ENCODE measurements around the gene SF3B5.
"Not testable (repeated sequence)": the region's sequence is repeated elsewhere in the genome, so short reads cannot be mapped to it uniquely, and the experiment has no call there.

The SF3B5 gene

GRCh38 chr6:144047688-144048087 lies 47.7 kb downstream of the SF3B5 start:
- peaks cover 8% of the 10 kb centered on the region for H3K27me3 Mint-ChIP-seq (ENCODE audit: low read depth)
- TF ChIP-seq, protein P1, sequence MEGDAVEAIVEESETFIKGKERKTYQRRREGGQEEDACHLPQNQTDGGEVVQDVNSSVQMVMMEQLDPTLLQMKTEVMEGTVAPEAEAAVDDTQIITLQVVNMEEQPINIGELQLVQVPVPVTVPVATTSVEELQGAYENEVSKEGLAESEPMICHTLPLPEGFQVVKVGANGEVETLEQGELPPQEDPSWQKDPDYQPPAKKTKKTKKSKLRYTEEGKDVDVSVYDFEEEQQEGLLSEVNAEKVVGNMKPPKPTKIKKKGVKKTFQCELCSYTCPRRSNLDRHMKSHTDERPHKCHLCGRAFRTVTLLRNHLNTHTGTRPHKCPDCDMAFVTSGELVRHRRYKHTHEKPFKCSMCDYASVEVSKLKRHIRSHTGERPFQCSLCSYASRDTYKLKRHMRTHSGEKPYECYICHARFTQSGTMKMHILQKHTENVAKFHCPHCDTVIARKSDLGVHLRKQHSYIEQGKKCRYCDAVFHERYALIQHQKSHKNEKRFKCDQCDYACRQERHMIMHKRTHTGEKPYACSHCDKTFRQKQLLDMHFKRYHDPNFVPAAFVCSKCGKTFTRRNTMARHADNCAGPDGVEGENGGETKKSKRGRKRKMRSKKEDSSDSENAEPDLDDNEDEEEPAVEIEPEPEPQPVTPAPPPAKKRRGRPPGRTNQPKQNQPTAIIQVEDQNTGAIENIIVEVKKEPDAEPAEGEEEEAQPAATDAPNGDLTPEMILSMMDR (IDR thresholded peaks at IDR 0.05; ENCODE audit: unreplicated experiment in 3 of 3), result no peak
- H3K4me3 Mint-ChIP-seq, result no peak overlapping the region
- no peak overlapping the region for H3K27ac Mint-ChIP-seq
- peaks cover 31% of the 10 kb centered on the region for H3K9me3 Mint-ChIP-seq
- no peaks in the 10 kb centered on the region for H3K36me3 Mint-ChIP-seq (ENCODE audit: low read depth)
- no peaks in the 10 kb centered on the region for H3K4me1 Mint-ChIP-seq

GRCh38 chr6:144046672-144047071 lies 48.7 kb downstream of the SF3B5 start:
- not testable (repeated sequence) for H3K36me3 Mint-ChIP-seq (ENCODE audit: low read depth); H3K4me1 Mint-ChIP-seq; H3K27ac Mint-ChIP-seq; H3K4me3 Mint-ChIP-seq; H3K27me3 Mint-ChIP-seq (ENCODE audit: low read depth)
- peaks cover 32% of the 10 kb centered on the region for H3K9me3 Mint-ChIP-seq

- not testable (repeated sequence) for H3K36me3 Mint-ChIP-seq (ENCODE audit: low read depth); H3K4me1 Mint-ChIP-seq; H3K4me3 Mint-ChIP-seq; H3K27me3 Mint-ChIP-seq (ENCODE audit: low read depth); H3K27ac Mint-ChIP-seq
- H3K9me3 Mint-ChIP-seq, result peaks cover 31% of the 10 kb centered on the region
Observed at GRCh38 chr6:144044989-144045388, 50.4 kb downstream of the SF3B5 start.
